Retinal pigment epithelial cell (primary cell): Measurements from ENCODE around the gene LZTS2.
A peak's percentile ranks its signal among the peaks of the same experiment; 100 is the strongest.

Experiments
- DNase-seq: peaks from one replicate; pipeline ENCODE4 v3.0.0-alpha.2; 2010; ENCODE audit warnings: low read depth
- H3K4me3 ChIP-seq: 2 replicates; pipeline ENCODE4 v1.5.1; 2011; ENCODE audit warnings: mild to moderate bottlenecking, low read length, control low read depth, moderate library complexity
- TF ChIP-seq, protein P1 (sequence below): conservative IDR thresholded peaks from 2 replicates; pipeline ENCODE4 v1.5.1; 2011; ENCODE audit warnings: low read depth, low read length, control low read depth, inconsistent platforms

LZTS2 gene

GRCh38 chr10:101016814-101017213 lies 17.2 kb downstream of the LZTS2 start:
- H3K4me3 ChIP-seq, result no peak overlapping the region
- DNase-seq, result no peak
- TF ChIP-seq, protein P1, sequence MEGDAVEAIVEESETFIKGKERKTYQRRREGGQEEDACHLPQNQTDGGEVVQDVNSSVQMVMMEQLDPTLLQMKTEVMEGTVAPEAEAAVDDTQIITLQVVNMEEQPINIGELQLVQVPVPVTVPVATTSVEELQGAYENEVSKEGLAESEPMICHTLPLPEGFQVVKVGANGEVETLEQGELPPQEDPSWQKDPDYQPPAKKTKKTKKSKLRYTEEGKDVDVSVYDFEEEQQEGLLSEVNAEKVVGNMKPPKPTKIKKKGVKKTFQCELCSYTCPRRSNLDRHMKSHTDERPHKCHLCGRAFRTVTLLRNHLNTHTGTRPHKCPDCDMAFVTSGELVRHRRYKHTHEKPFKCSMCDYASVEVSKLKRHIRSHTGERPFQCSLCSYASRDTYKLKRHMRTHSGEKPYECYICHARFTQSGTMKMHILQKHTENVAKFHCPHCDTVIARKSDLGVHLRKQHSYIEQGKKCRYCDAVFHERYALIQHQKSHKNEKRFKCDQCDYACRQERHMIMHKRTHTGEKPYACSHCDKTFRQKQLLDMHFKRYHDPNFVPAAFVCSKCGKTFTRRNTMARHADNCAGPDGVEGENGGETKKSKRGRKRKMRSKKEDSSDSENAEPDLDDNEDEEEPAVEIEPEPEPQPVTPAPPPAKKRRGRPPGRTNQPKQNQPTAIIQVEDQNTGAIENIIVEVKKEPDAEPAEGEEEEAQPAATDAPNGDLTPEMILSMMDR, result no peak

- DNase-seq, result no peak
- H3K4me3 ChIP-seq, result no peak overlapping the region
- TF ChIP-seq, protein P1, result no peak
Observed at GRCh38 chr10:101018118-101018599, 18.6 kb downstream of the LZTS2 start.

- no peak for DNase-seq
- H3K4me3 ChIP-seq, result no peak overlapping the region
- TF ChIP-seq, protein P1, result peak; percentile 81
Observed at GRCh38 chr10:101018600-101019439, 19.2 kb downstream of the LZTS2 start.

DNA sequence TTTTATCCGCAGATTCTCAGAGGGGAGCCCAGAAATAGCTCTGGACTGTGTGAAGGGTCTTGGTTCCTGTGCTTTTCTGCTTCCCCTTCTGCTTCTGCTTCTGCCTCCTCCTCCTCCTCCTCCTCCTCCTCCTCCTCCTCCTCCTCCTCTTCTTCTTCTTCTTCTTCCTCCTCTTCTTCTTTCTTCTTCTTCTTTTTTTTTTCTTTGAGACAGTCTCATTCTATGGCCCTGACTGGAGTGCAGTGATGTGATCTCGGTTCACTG lies 19.8 kb downstream of the LZTS2 start:
- H3K4me3 ChIP-seq, result no peak overlapping the region
- DNase-seq, result no peak
- TF ChIP-seq, protein P1, result no peak

GRCh38 chr10:101020427-101021075 lies 20.9 kb downstream of the LZTS2 start:
- no peak overlapping the region for H3K4me3 ChIP-seq
- TF ChIP-seq, protein P1, result no peak
- no peak for DNase-seq

GRCh38 chr10:101021239-101021638 lies 21.6 kb downstream of the LZTS2 start:
- TF ChIP-seq, protein P1, result no peak
- DNase-seq, result no peak
- H3K4me3 ChIP-seq, result no peak overlapping the region
